Kidney (tissue), 22 donors: ENCODE results near the gene ODF2L. TPM values are rescaled to one million over a fixed set of nuclear protein-coding genes. Genes with fewer than 3 reads are reported as not detected.

ENCODE experiments used
- DNase-seq, 5 donors: peaks; one replicate each; pipeline ENCODE4 v3.0.0-alpha.2; 2013 to 2020
- FAIRE-seq: peaks from 2 replicates; lab custom pipeline; 2012; peaks lifted over from hg19 to GRCh38; lab: Jason Lieb, UNC
- H3K27ac ChIP-seq, 2 donors: one replicate each; pipeline ENCODE4 v1.7.0; 2013; ENCODE audit warnings: low read depth in 2 of 2, low read length in 2 of 2, inconsistent platforms in 1 of 2
- H3K27me3 ChIP-seq: one replicate; pipeline ENCODE4 v1.7.1; 2013; ENCODE audit warnings: low read length, inconsistent platforms; ENCODE audit not compliant: control insufficient read depth, insufficient read depth
- H3K36me3 ChIP-seq, 3 donors: one replicate each; pipeline versions ENCODE4 v1.7.0 to v1.7.1; 2013; ENCODE audit warnings: low read length in 3 of 3, control low read depth in 1 of 3, inconsistent platforms in 1 of 3; ENCODE audit not compliant: insufficient read depth in 3 of 3, control insufficient read depth in 2 of 3
- H3K4me1 ChIP-seq, 3 donors: one replicate each; pipeline versions ENCODE4 v1.7.0 to v1.7.1; 2013; ENCODE audit warnings: low read length in 3 of 3, inconsistent platforms in 1 of 3, low read depth in 1 of 3; ENCODE audit not compliant: control insufficient read depth in 2 of 3, insufficient read depth in 2 of 3
- H3K4me3 ChIP-seq, 3 donors: one replicate each; pipeline versions ENCODE4 v1.7.0 to v1.8.1; 2013; ENCODE audit warnings: low read length in 3 of 3, control low read depth in 1 of 3, inconsistent platforms in 1 of 3
- H3K9ac ChIP-seq, 3 donors: one replicate each; pipeline versions ENCODE4 v1.7.0 to v1.7.1; 2013; ENCODE audit warnings: low read length in 3 of 3, control low read depth in 1 of 3, inconsistent platforms in 1 of 3
- H3K9me3 ChIP-seq, 3 donors: one replicate each; pipeline versions ENCODE4 v1.7.0 to v1.7.1; 2013; ENCODE audit warnings: low read length in 3 of 3, control low read depth in 1 of 3, inconsistent platforms in 1 of 3; ENCODE audit not compliant: control insufficient read depth in 2 of 3, insufficient read depth in 1 of 3
- CTCF ChIP-seq: IDR thresholded peaks from 3 replicates; pipeline ENCODE4 v1.5.1; 2012; ENCODE audit warnings: mild to moderate bottlenecking, moderate library complexity, borderline replicate concordance; ENCODE audit not compliant: insufficient read depth; ENCODE audit errors: extremely low read depth
- intact Hi-C: fragments of 100-400 bp; cut with DNase I; formaldehyde crosslinking; loops from one replicate; pipeline ENCODE4 v1.11.1; 2022
- long read RNA-seq, 10 donors: library from polyadenylated mRNA in 1 of 10; unstranded in 1 of 10; transcript quantifications; one replicate each; pipeline ENCODE4 v2.0.0 and lab custom pipeline, GENCODE V29; 2021 to 2026
- polyA plus RNA-seq: library from polyadenylated mRNA; stranded (reverse); fragments of 350-450 nt; fragmentation: Illumina TruSeq; extraction: RNeasy Lipid Tissue Mini Kit (QIAGEN cat#74804); gene quantifications from one replicate; pipeline ENCODE4 v1.2.3, GENCODE V29; 2014; ENCODE audit warnings: low read depth, low replicate concordance; ENCODE audit not compliant: insufficient read depth
- total RNA-seq: library from RNA; stranded (reverse); fragmentation: NEBNext Ultra II Directional; extraction: Animal tissue kit (Norgen Biotek cat#: 25700); gene quantifications from one replicate; pipeline ENCODE4 v1.2.1, GENCODE V29; 2021
- donor health status: control.
- donor health status: control.
- donor health status: control.
- donor health status: control.
- donor health status: control.
- donor health status: DM: yes; HTN: yes; CAD: no.
- donor health status: Normal renal cell carcinoma (clear cell type).

Gene ODF2L
- total RNA-seq: 57.3 TPM
- 19.2 TPM for polyA plus RNA-seq
- long read RNA-seq, donor 1, partial matches to known transcripts: 0 of 4 reads
- long read RNA-seq, donor 1, other reads (novel, unspliced or antisense): 0 of 4 reads
- long read RNA-seq, donor 2, partial matches to known transcripts: 0 of 7 reads
- long read RNA-seq, donor 2, other reads (novel, unspliced or antisense): 0 of 7 reads
- long read RNA-seq, donor 3, transcript ODF2L-213 (2 exons, 1,650 nt): major isoform, 7 of 11 reads
- long read RNA-seq, donor 3, partial matches to known transcripts: 0 of 11 reads
- long read RNA-seq, donor 3, other reads (novel, unspliced or antisense): 0 of 11 reads
- long read RNA-seq, donor 4, partial matches to known transcripts: 0 of 1 reads
- long read RNA-seq, donor 4, other reads (novel, unspliced or antisense): 0 of 1 reads
- long read RNA-seq, donor 5, partial matches to known transcripts: 0 of 1 reads
- long read RNA-seq, donor 5, other reads (novel, unspliced or antisense): 0 of 1 reads
- long read RNA-seq, donor 6, transcript ODF2L-213 (2 exons, 1,650 nt): major isoform, 12 of 14 reads
- long read RNA-seq, donor 6, partial matches to known transcripts: 0 of 14 reads
- long read RNA-seq, donor 6, other reads (novel, unspliced or antisense): 0 of 14 reads
- long read RNA-seq, donor 7, transcript ODF2L-213 (2 exons, 1,650 nt): major isoform, 7 of 20 reads
- long read RNA-seq, donor 7, partial matches to known transcripts: 1 of 20 reads
- long read RNA-seq, donor 7, other reads (novel, unspliced or antisense): 10 of 20 reads
- long read RNA-seq, donor 8, partial matches to known transcripts: 0 of 3 reads
- long read RNA-seq, donor 8, other reads (novel, unspliced or antisense): 0 of 3 reads
- long read RNA-seq, donor 9, partial matches to known transcripts: 0 of 3 reads
- long read RNA-seq, donor 9, other reads (novel, unspliced or antisense): 0 of 3 reads
- long read RNA-seq, donor 10, partial matches to known transcripts: 0 of 4 reads
- long read RNA-seq, donor 10, other reads (novel, unspliced or antisense): 0 of 4 reads

- peak within 1 kb of the TSS; percentile 72 to 99 (median 97) for H3K4me3 ChIP-seq
- FAIRE-seq: peak; percentile 82
- no peaks in the 10 kb centered on the region for H3K27me3 ChIP-seq
- peaks cover 0 to 4% (median 3%) of the 10 kb centered on the region in 3 donors for H3K4me1 ChIP-seq
- no peaks in the 10 kb centered on the region for H3K36me3 ChIP-seq
- no peaks in the 10 kb centered on the region for H3K9me3 ChIP-seq
- peak; percentile 93 to 97 (median 94) for DNase-seq
- intact Hi-C loops: no loop called here
- peak within 1 kb of the TSS; percentile 61 to 95 (median 95) for H3K9ac ChIP-seq
- peak within 1 kb of the TSS; percentile 74 to 82 for H3K27ac ChIP-seq
- no peak for TF ChIP-seq CTCF
Measured at GRCh38 chr1:86395751-86396497, at the start of gene ODF2L. ODF2L (minus strand) TSS chr1:86396323; CDS start chr1:86387027, 9,296 bp downstream.

GRCh38 chr1:86445919-86446318 is 49.8 kb upstream of the ODF2L start:
- no peaks in the 10 kb centered on the region for H3K27me3 ChIP-seq
- H3K4me3 ChIP-seq: no peak overlapping the region
- H3K9ac ChIP-seq: no peak overlapping the region
- no peaks in the 10 kb centered on the region for H3K9me3 ChIP-seq
- DNase-seq (no peak), FAIRE-seq (no peak)
- no peak for TF ChIP-seq CTCF
- no peak overlapping the region for H3K27ac ChIP-seq
- no peaks in the 10 kb centered on the region for H3K4me1 ChIP-seq
- no peaks in the 10 kb centered on the region for H3K36me3 ChIP-seq
- intact Hi-C loops: no loop called here

GRCh38 chr1:86441997-86442396 is 45.9 kb upstream of the ODF2L start:
- no peaks in the 10 kb centered on the region for H3K27me3 ChIP-seq
- no peak for TF ChIP-seq CTCF
- no peak for FAIRE-seq
- H3K9ac ChIP-seq: no peak overlapping the region
- H3K36me3 ChIP-seq: no peaks in the 10 kb centered on the region
- H3K4me3 ChIP-seq: no peak overlapping the region
- DNase-seq: no peak
- H3K27ac ChIP-seq: no peak overlapping the region
- intact Hi-C loops: no loop called here
- H3K9me3 ChIP-seq: no peaks in the 10 kb centered on the region
- H3K4me1 ChIP-seq: no peaks in the 10 kb centered on the region
